Pulmonary artery endothelial cell (primary cell): ENCODE data around the gene ZNF674. TPM values are rescaled to one million over a fixed set of nuclear protein-coding genes. Genes with fewer than 3 reads are reported as not detected.
"Not testable (repeated sequence)": the region's sequence is repeated elsewhere in the genome, so short reads cannot be mapped to it uniquely, and the experiment has no call there.

ENCODE experiments used
- DNase-seq: peaks from one replicate; pipeline ENCODE4 v3.0.0-alpha.2; 2011; ENCODE audit warnings: low read depth, low spot score
- total RNA-seq: library from RNA; depleted of rRNA; stranded (reverse); fragments of >200 nt; gene quantifications from 2 replicates; pipeline ENCODE4 v1.2.3, GENCODE V29; 2014

ZNF674 gene
- total RNA-seq, 1 donor from 2014 or later: 5.2 TPM

DNA sequence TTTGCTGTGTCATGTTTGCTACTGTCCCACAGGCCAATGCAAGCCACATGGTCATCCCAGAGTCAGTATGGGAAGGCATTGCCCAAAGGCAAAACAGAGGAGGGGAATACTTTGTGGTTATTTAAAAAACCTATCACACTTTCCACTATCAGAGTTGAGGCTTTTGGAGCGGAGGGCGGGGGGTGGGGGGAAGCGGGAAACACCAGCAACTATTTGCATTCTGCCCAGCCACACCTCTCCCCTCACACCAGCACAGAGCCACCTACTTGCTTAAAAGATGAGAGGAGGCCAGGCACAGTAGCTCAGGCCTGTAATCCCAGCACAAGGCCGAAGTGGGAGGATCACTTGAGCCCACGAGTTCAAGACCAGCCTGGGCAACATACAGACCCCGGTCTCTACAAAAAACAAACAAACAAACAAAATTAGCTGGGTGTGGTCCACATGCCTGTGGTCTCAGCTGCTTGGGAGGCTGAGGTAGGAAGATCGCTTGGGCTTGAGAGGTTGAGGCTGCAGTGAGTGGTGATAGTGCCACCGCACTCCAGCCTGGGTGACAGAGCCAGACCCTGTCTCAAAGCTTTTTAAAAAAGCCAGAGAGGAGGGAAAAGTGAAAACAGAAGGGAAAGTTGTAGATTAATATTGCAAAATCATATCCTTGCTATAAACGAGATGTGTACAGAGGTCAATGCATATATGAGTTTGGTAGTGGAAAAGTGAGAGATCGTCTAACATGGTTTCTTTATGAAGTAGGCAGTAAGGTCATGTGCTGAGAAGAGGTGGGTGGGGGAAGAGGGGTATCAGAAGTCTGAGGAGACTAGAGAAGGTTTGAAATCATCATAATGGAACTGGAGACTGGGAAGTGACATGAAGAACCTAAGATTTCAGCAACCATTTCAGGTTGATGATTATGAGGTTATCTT lies 26.5 kb upstream of the ZNF674 start:
- no peak for DNase-seq

DNA sequence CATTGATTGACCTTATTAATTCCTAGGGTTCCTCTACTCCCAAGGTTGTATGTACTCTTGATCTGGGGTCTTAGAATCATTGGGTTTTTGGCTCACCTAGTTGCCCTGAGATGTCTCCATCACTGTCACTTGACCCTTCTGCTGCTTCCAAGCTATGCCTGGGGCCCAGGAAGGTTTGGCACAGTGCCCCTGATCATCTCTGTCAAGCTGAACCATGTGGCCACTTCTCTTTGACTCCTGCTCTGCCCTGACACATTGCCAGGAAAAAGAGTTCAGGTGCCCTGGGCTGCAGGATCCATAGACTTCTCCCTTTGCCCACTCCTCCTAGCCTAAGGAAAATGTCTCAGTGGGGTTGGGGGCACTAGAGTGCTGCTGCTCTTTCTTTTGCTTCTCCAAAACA lies 24.4 kb upstream of the ZNF674 start:
- DNase-seq: no peak

DNA sequence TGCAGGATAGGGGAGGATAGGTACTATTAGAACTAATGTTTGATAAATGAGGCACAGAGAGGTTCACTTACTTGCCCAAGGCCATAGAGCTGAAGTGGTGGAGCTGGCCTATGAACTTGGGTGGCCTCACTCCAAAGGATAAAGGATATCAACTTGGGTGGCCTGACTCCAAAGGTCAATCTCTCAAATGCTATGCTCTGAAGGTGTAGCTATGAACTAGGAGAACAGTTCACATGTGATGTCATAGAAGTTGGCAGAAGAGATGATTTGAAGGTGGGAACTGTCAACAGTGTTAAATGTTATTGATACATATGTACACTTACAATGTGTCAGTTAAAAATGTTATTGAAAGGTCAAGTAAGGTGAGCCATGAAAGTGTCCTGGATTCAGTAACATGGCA lies 22.2 kb upstream of the ZNF674 start:
- no peak for DNase-seq

DNA sequence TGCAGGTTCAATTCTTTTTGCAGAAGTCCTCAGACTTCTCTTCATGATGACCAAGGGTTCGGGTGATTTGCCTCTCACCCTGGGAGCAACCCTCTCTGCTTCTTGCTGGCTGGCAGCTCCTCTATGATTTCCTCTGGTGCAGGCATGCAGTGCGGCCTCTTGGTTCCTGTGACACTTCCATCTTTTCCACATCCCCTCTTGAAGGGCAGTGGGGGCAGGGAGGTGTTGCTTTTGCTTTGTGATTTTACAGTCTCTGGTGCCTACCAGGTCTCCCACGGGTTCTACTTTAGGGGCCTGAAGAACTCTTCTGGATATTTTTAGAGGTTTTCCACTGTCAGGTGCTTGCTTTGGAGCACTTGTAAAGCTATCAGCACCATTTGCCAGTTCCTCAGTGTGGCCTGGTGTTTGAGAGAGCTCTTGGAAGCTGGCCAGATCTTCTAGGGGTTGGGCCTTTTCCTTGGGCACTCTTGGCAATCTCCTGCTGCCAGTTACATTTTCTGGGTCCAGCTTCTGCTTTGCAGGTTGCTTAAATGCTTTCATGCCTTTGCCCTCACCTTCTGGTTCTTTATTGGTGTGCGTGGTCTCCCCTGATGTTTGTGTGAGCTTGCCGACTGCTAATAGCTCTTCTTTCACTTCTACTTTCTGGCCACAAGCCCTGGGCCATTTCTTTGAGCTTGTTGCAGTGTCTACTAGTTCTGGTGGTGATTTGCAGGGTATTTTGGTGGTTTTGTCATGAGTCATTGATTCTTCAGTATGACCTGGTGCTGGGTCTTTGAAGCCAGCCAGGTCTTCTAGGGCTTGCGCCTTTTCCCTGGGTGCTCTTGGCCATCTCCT lies 16.8 kb upstream of the ZNF674 start:
- no peak for DNase-seq

DNA sequence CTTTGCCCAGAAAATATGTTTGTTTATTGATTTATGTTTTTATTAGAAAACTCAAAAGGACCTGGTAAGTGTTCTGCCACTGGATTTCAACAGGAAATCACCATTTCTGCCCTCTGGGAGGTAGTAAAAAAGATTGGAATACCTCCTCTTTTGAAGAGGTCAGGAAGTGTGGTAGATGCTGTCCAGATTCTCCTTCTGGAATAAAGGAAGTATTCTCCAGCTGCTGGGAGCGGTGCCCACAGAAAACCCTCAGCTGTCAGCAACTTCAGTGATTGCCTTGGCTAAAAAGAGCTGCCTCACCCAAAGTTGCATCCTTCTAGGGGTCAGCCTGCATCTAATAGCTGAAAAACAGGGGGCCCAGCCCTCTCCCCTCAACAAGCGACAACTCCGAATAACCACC lies 13.8 kb upstream of the ZNF674 start:
- no peak for DNase-seq

DNA sequence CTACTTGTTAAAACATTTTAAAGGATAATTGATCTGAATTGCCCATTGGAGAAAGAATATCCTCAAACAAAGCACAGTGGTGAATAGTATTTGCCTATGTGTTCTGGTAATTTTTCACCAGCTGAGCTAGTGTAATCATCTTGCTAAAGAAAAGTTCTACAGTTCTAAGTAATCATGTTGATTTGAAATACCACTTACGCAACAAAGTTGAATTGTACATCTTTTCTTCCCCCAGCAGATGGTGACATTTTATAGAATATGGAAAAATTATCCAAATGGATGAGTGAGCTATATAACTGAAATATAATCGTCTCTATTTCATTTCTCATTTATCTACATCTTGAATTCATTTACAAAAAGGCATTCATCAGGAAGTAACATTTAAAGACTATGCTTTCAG lies 9.7 kb upstream of the ZNF674 start:
- no peak for DNase-seq

DNA sequence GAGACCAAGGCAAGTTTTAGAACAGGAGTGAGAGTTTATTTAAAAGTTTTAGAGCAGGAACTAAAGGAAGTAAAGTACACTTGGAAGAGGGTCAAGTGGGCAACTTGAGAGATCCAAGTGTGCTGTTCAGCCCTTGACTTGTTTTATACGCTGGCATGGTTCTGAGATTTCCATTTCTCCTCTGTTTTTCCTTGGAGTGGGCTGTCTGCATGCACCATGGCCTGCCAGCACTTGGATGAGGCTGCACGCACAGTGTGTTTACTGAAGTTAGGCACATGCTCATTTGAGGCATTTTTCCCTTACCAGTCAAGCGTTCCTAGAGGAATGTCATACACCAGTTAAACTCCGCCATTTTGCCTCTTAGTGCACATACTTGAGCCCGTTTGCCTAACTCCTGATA lies 8.7 kb upstream of the ZNF674 start:
- DNase-seq: no peak

DNA sequence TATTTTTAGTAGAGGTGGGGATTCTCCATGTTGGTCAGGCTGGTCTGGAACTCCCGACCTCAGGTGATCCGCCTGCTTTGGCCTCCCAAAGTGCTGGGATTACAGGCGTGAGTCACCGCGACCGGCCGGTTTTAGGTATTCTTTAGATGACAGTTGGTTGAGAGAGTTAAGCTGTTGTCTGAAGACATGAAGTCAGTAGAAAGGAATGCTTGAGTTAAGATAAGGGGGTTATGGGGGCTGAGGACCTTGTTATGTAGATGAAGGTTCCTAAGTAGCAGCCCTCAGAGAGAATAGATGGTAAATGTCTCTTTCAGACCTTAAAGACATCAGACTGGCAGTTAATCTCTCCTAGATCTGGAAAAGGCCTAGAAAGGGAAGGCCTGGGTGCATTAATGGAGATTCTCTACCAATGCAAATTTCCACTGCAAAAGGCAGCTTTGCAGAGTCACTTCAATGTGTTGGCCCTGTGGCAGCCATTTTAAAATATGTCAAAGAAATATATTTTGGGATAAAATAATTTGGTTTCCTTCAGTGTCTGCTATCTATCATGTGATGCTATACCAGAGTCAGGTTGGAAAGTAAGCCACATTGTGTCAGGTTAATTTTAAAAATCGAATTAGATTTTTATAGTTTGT lies 6.4 kb upstream of the ZNF674 start:
- no peak for DNase-seq

DNA sequence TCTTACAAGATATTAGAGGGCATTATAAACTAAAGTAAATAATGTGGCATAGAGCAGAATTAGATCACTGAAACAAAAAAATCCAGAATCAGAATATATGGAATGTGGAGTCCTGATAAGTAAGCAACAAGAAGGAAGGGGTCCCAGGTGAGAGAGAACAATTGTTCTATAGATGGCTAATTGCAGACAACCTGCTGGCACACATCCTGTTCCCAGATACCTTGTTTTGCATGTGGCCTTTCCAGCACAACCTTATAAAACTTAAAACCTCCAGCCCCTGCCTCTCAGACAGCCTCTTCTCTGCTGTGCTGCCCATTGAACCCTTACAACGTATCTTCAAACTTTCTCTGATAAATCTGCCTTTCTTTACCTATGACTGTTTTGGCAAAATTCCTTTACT lies 4.7 kb upstream of the ZNF674 start:
- DNase-seq: no peak

DNA sequence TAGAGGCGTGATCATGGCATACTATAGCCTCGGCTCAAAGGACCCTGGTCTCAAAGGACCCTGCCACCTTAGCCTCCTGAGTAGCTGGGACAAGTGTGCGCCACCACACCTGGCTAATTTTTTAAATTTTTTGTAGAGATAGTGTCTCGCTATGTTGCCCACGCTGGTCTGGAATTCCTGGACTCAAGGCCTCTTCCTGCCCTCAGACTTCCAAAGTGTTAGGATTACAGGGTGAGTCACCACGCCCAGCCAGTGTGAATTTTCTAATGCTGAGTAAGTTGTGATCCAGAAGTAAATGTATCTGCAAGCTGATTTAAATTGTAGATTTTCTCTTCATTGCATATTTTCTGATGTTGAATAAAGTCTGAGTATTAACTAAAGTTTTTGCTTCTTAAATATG lies 2.6 kb upstream of the ZNF674 start:
- peak; percentile 20 for DNase-seq

DNA sequence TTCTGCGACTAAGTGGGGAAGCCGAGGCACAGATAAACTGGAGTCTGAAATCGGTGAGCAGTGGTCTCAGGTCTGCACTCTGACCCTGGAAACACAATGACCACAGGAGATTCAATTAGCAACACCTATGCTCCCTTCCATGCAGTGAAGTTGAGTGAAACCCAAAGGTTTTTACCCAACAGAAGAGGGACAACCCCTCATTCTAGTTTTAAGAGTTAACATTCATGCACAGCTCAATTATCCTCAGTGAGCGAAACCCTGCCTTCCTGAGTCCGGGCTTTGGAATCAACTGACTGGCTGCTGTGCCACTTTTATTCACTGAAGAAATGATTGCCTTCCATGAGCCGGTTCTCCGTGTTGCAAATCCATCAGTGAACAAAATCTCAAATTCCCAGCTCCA lies 694 bp downstream of the ZNF674 start:
- DNase-seq: not testable (repeated sequence)

DNA sequence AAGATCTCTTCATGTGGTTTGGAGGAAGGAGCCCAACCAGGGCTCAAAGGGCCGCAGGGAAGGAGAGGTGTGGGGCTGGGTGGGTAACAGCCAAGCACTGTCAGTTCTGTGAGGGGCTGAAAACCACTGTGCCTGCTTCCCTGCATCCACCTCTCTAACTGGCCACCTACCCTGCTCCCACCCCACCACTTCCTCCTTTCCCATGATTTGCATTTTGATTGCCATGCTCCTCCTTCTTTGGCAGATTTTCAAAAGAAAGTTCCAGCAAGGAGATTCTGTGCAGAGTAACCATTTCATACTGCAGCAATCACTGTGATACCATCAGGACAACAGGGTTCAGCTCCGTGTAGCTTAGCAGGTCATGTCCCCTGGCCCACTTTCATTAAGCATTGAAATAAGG lies 1.8 kb downstream of the ZNF674 start:
- DNase-seq: no peak

DNA sequence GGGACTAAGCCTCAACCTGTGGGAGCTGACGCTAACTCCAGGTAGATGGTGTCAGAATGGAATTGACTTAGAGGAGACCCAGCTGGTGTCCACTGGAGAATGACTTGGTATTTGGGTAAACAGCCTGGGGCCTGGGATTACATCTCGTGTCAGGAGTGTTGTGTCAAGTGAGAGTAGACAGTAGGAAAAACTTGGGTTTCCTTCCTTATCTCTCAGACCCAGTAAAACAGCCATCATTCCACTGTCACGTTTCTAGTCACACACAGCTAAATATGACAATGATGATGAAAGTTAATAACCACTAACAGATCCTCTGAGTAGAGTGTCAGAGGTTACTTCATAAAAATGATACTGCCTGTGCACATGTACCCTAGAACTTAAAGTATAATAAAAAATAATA lies 13.8 kb downstream of the ZNF674 start:
- no peak for DNase-seq

DNA sequence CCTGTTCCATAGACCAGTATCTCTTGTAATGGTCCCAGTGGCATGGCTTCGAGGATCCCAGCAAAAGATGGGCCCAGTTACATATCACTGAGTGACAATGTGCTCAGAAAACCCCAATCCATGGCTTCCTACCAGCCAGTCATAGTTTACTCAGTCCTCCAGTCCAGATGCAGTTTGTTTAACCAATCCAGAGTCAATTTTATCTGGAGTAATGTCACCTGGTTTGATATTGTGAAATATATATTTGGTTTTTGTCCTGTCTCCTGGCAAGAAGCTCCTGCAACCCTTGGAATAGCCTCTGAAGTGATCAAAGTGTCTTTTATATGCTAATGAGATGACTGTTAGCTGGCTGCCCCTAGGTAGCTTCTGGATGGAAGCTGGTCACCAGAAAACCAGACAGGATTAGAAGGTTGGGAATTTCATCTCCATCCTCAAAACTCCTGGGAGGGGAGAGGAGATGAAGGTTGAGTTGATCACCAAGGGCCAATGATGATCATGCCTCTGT lies 14.8 kb downstream of the ZNF674 start:
- not testable (repeated sequence) for DNase-seq

DNA sequence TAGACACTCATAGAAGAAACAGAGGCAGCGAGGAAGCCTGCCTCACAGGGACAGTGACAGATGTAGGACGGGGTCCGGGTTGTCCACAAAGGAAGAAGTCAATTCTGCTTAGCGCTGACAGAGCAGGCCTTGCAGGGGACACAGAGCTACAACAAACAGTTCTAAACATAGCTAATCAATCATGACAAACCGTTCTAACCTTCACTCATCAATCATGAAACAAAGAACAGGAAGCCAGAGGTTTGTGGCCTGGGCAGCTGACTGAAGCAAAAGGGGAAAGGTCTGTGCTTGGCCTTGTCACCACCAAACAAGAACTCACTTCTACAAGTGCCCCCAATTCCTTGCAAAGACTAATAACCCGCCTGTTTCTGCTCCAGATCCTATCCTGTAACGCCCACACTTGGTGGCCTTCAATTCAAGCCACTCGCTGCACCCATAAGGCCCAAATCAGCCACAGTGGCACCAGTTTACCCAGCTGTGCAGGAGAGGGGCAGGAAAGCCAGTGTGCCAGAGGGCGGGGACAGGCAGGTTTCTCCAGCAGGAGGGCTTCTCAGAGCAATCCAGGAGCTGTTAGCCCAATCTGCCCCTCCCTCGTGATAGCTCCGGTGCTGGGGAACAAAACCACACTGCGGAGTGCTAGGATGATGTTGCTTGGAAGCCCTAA lies 15.3 kb downstream of the ZNF674 start:
- DNase-seq: not testable (repeated sequence)

DNA sequence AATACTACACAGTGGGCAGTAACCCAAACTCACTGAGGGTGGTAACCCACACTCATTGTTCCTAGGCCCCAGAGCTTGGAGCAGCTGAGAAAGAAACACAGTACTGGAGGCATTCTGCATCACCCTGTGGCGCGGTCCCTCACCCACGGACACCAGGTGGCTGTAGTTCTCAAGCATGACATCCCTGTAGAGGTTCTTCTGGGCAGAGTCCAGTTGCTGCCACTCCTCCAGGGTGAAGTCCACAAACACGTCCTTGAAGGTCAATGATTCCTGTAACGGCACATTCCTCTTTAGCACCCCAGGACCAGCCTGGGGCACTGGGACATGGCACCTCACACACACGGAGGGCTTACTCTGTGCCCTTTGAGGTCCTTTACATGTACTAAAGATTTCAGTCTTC lies 16.6 kb downstream of the ZNF674 start:
- not testable (repeated sequence) for DNase-seq

DNA sequence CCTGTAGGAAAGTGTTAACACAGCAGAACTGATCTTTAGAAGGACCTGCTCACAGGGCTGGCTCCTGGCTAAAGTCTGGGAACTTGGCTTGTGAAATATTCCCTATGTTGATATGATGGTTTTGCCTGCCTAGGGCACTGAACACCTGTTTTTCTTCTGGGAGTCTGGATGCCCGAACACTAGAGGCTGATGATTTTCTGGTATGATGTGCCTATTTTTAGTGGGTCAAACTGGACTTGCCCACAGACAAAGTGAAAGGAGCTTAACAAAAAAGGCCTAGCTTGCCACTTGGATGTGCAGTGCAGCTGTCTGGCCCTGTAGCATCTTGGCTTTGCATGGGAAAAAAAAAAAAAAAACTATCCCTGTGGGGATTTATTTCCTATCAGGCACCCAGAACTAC lies 39.1 kb downstream of the ZNF674 start:
- DNase-seq: no peak

DNA sequence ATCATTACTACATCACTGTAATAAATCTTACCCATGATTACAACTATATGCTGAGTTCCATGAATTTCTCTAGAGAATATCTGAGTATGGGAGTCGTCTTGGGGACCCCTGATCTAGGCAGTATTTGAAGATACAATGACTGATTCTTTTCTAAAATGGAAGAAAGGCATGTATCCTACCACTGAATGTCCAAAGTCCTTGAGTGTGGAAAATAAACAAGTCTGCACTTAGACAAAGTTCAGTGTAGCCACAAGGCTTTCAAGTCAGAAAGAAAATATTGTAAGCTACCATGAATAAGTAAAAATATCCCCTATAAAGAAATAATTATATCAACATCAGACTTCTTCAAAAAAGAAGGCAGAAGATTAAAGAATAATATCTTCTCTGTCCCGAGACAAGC lies 42.4 kb downstream of the ZNF674 start:
- DNase-seq: no peak

DNA sequence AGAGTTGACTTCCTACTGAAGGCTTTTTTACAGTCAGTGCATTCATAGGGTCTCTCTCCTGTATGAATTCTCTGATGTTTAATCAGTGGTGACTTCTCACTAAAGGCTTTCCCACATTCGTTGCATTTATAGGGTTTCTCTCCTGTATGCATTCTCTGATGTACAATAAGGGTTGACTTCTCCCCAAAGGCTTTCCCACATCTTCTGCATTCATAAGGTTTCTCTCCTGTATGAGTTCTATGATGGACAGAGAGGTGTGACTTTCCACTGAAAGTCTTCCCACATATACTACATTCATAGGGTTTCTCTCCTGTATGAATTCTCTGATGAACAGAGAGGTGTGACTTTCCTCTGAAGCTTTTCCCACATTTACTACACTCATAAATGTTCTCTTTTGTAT lies 45.2 kb downstream of the ZNF674 start:
- DNase-seq: no peak

DNA sequence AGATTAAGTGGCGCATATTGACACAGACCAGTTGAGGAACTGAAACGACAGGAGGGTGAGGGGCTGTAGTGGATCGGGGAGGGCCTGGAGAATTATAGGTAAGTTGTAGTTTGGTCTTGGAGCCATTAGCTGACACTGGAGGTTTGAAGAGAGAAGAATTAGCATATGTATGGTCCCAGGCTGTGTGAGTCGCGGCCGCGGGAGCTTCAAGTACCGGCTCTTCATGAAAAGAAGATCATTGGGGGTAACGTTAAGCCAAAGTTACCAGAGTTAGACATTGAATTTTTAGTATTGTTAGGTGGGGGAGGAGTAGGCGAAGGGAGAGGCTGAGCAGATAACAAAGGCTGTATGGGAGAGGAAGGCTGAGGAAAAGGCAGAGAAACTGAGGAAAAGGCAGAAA lies 56.5 kb downstream of the ZNF674 start:
- no peak for DNase-seq

DNA sequence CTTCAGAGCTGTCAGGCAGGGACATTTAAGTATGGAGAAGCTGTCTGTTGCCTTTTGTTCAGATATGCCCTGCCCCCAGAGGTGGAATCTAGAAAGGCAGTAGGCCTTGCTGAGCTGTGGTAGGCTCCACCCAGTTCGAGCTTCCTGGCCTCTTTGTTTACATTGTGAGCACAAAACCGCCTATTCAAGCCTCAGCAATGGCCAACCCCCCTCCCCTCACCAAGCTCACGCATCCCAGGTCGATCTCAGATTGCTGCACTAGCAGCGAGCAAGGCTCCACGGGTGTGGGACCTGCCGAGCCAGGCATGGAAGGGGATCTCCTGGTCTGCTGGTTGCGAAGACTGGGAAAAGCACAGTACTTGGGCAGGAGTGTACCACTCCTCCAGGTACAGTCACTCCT lies 59.3 kb downstream of the ZNF674 start:
- DNase-seq: no peak
